HG03108 (cell line): ENCODE measurements around the gene UXS1.

Experiments
- ATAC-seq: cut with Tn5 transposase; IDR thresholded peaks from one replicate; pipeline ENCODE4 v1.9.1; 2021; ENCODE audit warnings: moderate library complexity; ENCODE audit not compliant: unreplicated experiment

UXS1 gene

GRCh38 chr2:106113361-106113966 lies 80.6 kb downstream of the UXS1 start:
- ATAC-seq, result no peak

- no peak for ATAC-seq
These were observed 82.1 kb downstream of the UXS1 start for GRCh38 chr2:106111882-106112571.

- no peak for ATAC-seq
These were observed 84.3 kb downstream of the UXS1 start for GRCh38 chr2:106109675-106110424.

- no peak for ATAC-seq
These were observed 85.3 kb downstream of the UXS1 start for GRCh38 chr2:106108791-106109190.

- ATAC-seq, result no peak
These were observed 85.8 kb downstream of the UXS1 start for GRCh38 chr2:106108351-106108750.

- ATAC-seq, result no peak
These were observed 86.5 kb downstream of the UXS1 start for GRCh38 chr2:106107509-106108131.

- no peak for ATAC-seq
These were observed 87.2 kb downstream of the UXS1 start for GRCh38 chr2:106106622-106107508.

GRCh38 chr2:106105151-106105922 lies 88.8 kb downstream of the UXS1 start:
- no peak for ATAC-seq

GRCh38 chr2:106104332-106105062 lies 89.6 kb downstream of the UXS1 start:
- peak; percentile 50 for ATAC-seq

- ATAC-seq, result no peak
These were observed 94.4 kb downstream of the UXS1 start for GRCh38 chr2:106099691-106100090.

GRCh38 chr2:106098664-106099063 lies 95.4 kb downstream of the UXS1 start:
- ATAC-seq, result no peak

- ATAC-seq, result no peak
These were observed 96.0 kb downstream of the UXS1 start for GRCh38 chr2:106098081-106098480.

GRCh38 chr2:106097038-106098000 lies 96.8 kb downstream of the UXS1 start:
- ATAC-seq, result no peak

- no peak for ATAC-seq
These were observed 97.6 kb downstream of the UXS1 start for GRCh38 chr2:106096299-106097037.

- peak; percentile 77 for ATAC-seq
These were observed 98.4 kb downstream of the UXS1 start for GRCh38 chr2:106095478-106096298.

- no peak for ATAC-seq
These were observed 99.8 kb downstream of the UXS1 start for GRCh38 chr2:106094131-106094841.
